ENCODE results near the gene FOXRED1.
"Not testable (repeated sequence)": the region's sequence is repeated elsewhere in the genome, so short reads cannot be mapped to it uniquely, and the experiment has no call there.

Gene FOXRED1

GRCh38 chr11:126277322-126277721 is 8.4 kb downstream of the FOXRED1 start:
- DNase-seq (ENCODE audit: low read depth in 2 of 2): no peak

DNA sequence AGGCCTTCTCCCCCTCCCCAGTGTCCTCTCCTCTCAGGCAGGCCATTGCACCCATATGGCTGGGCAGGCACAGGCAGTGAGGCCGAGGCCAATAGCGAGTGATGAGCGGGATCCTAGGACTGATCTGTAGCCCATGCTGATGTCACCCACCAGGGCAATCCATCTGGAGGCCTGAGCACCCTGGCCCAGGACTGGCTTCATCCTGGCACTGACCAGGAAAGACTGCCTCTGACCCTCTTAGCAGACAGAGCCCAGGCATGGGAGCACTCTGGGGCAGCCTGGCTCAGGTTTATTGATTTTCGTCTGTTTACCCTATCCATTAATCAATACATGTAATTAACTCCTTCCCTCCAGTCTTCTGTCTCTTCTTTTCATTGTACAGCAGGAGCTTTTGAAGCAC is 8.8 kb downstream of the FOXRED1 start:
- DNase-seq (ENCODE audit: low read depth in 2 of 2): no peak

GRCh38 chr11:126279191-126279590 is 10.2 kb downstream of the FOXRED1 start:
- DNase-seq (ENCODE audit: low read depth in 2 of 2): no peak

DNA sequence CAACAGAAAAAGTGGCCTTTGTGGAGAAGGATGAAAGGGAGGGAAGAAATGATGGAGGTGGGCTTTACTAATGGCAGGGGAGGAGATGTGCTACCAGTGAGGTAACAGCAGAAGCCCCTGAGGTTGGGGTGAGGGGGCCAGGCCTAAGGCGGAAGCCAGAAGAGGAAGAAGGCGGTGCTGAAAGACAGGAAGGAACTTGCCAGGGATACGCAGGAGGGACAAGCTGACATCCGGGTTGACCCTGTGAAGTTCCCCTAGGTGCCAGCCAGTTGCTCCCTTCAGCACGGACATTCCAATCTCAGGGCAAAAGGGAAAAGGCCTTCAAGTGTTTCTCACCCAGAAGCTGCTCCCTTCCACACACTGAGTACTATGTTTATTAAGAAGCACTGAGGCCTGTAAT is 11.6 kb downstream of the FOXRED1 start:
- DNase-seq (ENCODE audit: low read depth in 2 of 2): no peak

- DNase-seq (ENCODE audit: low read depth in 2 of 2): no peak
Observed at GRCh38 chr11:126281245-126281644, 12.3 kb downstream of the FOXRED1 start.

DNA sequence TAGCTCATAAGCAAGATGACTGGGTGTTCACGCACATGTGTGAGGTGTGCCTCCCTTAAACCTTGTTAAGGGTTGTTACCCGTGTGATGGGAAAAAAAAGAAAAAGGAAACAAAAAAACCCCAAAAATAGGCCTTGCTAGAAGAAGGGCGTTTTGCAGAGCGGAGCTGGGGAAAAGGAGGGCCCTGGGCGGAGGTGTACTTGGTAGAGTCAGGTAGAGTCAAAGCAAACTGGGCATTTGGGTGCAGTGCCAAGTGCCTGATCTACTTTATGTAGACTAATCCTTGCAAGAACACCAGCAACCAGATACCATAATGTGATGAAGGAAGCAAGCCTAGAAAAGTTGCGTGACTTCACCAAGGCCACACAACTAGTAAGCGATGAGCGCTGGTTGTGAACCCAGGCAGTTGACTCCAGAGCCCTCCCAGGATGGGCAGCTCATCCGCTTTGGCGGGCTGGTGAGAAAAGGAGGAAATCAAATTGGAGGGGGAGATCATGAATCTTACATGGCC is 12.8 kb downstream of the FOXRED1 start:
- DNase-seq (ENCODE audit: low read depth in 2 of 2): no peak

DNA sequence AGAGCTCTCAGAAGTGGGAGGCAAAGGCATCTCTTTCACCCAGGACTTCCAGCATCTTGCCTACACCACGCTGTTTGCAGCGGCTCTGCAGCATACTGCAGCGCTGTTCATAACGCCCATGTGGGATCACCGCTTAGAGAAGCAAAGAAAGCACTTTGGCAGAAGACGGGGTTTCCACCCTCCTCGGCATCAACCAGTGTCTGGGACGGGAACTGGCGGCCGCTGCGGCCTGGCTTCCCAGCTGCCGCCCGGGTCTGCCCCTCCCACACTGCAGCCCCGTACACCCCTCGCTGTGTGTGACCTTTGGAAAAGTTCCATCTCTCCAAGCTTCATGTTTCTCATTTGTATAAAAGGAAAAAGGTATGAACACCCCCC is 13.4 kb downstream of the FOXRED1 start:
- DNase-seq (ENCODE audit: low read depth in 2 of 2): no peak

DNA sequence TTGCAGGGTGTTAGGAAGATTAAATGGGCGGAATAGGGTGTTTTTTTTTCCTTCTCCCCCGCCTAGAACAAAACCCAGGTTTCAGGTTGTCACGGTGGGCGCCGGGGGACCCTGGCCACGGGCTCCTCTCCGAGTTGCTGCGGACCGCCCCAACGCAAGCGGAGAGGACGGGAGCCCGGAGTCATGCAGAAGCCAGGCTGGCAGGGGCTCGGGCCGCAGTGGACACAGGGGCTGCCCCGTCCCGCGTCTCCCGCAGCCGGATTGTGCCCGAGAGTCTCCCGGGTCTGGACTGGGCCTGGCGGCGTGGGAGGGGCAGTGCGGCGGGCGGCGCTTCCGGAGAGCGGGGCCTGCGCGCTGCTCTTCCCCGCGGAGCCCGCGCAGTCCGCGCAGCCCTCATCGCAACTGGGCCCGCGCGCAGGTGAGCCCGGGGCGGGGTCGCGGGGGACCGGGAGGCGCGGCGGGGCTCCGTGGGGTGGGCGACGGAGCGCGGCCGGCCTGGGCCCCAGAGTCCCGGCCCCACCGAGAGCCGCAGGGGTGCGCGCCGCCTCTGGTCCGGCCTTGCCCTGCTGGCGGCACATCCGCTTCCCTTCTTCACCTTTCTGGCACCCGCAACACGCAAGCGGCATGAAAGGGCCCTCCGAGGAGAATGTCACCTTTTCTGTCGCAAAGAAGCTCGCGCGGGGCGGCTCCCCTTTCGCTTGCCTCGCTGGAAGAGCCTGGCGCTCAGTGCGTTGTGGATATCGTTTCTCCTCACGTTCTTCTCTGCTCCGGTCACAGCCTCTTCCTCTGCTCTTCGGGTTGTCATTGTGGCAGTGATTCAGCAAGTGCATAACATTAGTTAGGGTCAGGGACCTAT is 14.0 kb downstream of the FOXRED1 start, which contains the start of gene TIRAP:
TSS of gene TIRAP (plus strand) at position 358 of the 856 bp plus-strand sequence. CDS start 7,802 bp downstream, outside the sequence.
- DNase-seq (ENCODE audit: low read depth in 2 of 2): peak; percentile 31 to 36

GRCh38 chr11:126284829-126285228 is 15.9 kb downstream of the FOXRED1 start:
- DNase-seq (ENCODE audit: low read depth in 2 of 2): peak; percentile 71 to 87

DNA sequence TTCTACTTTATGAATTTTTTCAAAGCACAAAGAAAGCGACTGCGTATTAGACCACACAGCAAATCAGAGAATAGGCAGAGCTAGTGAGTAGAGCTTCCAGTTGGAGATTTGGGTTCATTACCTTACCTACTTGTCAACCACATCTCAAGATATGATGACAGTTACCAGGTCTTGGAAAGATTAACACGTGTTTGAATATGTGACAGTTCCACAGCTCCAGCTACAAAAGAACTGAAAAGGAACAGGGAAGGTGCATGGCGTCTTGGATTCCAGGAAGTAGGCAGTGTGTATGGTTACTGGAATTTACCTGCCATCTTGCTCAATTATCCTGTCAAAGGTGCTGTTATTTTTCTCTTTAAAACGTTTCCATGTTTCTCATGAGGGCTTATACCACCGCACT is 19.3 kb downstream of the FOXRED1 start:
- DNase-seq (ENCODE audit: low read depth in 2 of 2): no peak

- no peak for DNase-seq (ENCODE audit: low read depth in 2 of 2)
Observed at GRCh38 chr11:126290887-126291286, 21.9 kb downstream of the FOXRED1 start.

- no peak for DNase-seq (ENCODE audit: low read depth in 2 of 2)
Observed at GRCh38 chr11:126293726-126294125, 24.8 kb downstream of the FOXRED1 start.

DNA sequence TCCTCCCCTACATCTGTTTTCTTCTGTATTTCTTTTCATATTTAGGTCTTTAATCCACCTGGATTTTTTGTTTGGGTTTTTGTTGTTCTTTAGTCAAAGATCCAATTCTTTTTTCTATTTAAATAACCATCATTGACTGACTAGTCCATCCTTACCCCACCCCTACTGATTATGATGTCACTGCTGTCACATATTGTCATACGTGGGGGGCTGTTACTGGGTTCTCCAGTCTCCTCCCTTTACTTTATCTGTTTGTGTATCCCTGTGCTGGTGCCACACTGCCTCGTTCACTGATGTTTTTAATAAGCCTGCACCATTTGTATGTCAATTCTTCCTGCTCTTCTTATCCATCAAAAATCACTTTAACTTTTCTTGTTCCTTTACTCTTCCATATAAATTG is 28.1 kb downstream of the FOXRED1 start:
- no peak for DNase-seq (ENCODE audit: low read depth in 2 of 2)

GRCh38 chr11:126303623-126304456 is 34.9 kb downstream of the FOXRED1 start, which contains the start of gene DCPS:
DCPS (plus strand) TSS chr11:126304060; CDS start chr11:126304081, 21 bp downstream.
- peak; percentile 76 to 77 for DNase-seq (ENCODE audit: low read depth in 2 of 2)

- DNase-seq (ENCODE audit: low read depth in 2 of 2): no peak
Observed at GRCh38 chr11:126304457-126305075, 35.6 kb downstream of the FOXRED1 start.

DNA sequence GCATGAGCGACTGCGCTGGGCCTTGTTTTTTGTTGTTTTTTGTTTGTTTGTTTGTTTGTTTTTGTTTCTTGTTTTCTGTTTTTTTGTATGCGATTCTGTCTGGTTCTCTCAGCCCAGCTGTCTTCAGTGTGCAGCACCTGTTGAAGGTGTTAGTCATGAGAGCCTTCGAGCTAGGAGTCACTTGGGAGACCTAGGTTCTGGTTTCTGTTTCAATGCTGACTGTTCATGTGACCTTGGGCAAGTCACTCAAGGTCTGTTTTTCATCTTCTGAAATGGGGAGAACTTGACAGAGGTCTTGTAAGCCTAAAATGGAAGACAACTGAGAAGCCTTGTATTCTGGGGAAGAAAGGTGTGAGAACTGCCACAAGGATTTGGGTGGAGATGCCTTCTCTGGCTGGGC is 36.7 kb downstream of the FOXRED1 start:
- no peak for DNase-seq (ENCODE audit: low read depth in 2 of 2)

DNA sequence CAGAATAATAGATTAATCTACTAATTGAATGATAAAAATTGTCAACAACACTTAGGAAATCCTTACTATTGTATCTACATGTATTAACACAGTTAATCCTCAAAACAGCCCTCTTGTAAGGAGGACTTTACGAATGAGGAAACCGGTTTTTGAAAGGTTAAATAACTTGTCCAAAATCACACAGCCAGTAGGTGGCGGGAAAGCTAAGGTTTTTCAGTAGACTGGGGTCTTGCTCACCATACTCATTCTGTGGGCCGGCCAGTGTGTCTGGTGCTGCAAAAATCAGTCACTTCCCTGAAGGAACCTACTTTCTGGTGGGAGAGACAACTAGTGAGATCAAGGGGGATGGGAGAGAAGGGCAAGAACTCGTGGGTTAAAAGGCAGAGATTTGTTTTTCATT is 38.8 kb downstream of the FOXRED1 start:
- DNase-seq (ENCODE audit: low read depth in 2 of 2): no peak

DNA sequence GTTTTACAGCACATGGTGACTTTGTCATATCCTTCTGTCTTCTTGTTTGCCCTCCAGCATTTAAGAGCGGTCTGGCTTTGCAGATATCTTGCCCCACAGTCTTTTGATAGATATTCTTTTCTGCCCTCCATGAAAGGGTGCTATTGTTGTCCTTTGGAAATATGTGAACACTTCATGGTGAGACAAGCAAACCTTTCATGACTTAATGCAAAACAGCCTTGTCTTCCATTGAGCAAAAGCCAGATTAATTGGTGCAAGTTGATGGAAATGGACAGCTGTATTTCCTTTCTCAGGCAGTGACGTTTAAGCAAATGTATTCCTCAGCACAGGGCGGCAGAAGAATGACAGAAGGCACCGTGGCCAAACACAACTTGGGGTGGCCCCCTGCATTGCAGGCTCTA is 39.3 kb downstream of the FOXRED1 start:
- DNase-seq (ENCODE audit: low read depth in 2 of 2): no peak

GRCh38 chr11:126308771-126309170 is 39.8 kb downstream of the FOXRED1 start:
- not testable (repeated sequence) for DNase-seq (ENCODE audit: low read depth in 2 of 2)

GRCh38 chr11:126310200-126310991 is 41.4 kb downstream of the FOXRED1 start:
- DNase-seq (ENCODE audit: low read depth in 2 of 2): peak in 1 of 2 experiments; percentile 46

- DNase-seq (ENCODE audit: low read depth in 2 of 2): no peak
Observed at GRCh38 chr11:126310992-126311310, 42.0 kb downstream of the FOXRED1 start.

Data from stimulated activated CD4-positive, alpha-beta T cell treated with anti-CD3 and anti-CD28 coated beads, Interleukin-12 subunit alpha, Interleukin-12 subunit beta, amount 100 ng/mL, for 24 hours (primary cell).